Neural progenitor cell (in vitro differentiated cells): Measurements from ENCODE around the gene PKHD1.

Source experiments
- EZH2 ChIP-seq: fragments of 200-600 bp; sonication (generic); IDR thresholded peaks from 2 replicates; pipeline ENCODE4 v1.6.1; 2017; ENCODE audit warnings: antibody characterized with exemption, mild to moderate bottlenecking, moderate library complexity
- EZH2phosphoT487 ChIP-seq: fragments of 200-600 bp; sonication (generic); IDR thresholded peaks from 2 replicates; pipeline ENCODE4 v1.6.1; 2017; ENCODE audit warnings: antibody characterized with exemption
- TF ChIP-seq, protein P1 (sequence below): fragments of 200-600 bp; sonication (generic); IDR thresholded peaks from 2 replicates; pipeline ENCODE4 v1.5.1; 2017; ENCODE audit warnings: antibody characterized with exemption, mild to moderate bottlenecking

DNA sequence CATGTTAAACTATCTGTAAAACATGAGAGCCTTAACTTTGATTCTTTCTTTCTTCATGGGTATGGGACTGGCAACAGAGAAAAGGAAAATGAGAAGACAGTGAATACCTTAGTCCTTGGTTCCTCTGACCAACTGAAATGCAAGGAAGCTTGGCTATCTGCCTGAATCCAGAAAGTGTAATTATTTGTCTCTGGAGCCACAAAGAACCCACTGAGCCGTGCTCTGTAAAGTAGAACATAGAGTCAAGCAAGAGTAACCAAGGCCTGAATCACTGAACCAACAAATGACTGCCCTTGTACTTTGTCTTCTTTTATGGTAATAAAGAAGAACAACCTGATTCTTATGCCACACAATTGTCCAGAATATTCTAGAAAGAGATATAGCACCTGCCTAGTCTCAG, 27.6 kb downstream of the PKHD1 start:
- TF ChIP-seq, protein P1, sequence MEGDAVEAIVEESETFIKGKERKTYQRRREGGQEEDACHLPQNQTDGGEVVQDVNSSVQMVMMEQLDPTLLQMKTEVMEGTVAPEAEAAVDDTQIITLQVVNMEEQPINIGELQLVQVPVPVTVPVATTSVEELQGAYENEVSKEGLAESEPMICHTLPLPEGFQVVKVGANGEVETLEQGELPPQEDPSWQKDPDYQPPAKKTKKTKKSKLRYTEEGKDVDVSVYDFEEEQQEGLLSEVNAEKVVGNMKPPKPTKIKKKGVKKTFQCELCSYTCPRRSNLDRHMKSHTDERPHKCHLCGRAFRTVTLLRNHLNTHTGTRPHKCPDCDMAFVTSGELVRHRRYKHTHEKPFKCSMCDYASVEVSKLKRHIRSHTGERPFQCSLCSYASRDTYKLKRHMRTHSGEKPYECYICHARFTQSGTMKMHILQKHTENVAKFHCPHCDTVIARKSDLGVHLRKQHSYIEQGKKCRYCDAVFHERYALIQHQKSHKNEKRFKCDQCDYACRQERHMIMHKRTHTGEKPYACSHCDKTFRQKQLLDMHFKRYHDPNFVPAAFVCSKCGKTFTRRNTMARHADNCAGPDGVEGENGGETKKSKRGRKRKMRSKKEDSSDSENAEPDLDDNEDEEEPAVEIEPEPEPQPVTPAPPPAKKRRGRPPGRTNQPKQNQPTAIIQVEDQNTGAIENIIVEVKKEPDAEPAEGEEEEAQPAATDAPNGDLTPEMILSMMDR, result no peak
- TF ChIP-seq EZH2 (no peak), EZH2phosphoT487 (no peak)
